Hematopoietic multipotent progenitor cell treated with erythropoietin and hydrocortisone succinate and interleukin-3 and kit ligand, for 6 days (in vitro differentiated cells): Measurements from ENCODE around the gene ADGRG4.
"Not testable (repeated sequence)": the region's sequence is repeated elsewhere in the genome, so short reads cannot be mapped to it uniquely, and the experiment has no call there.

ENCODE experiments used
- DNase-seq: peaks from one replicate; pipeline ENCODE4 v3.0.0-alpha.2; 2015

The ADGRG4 gene, protein sequence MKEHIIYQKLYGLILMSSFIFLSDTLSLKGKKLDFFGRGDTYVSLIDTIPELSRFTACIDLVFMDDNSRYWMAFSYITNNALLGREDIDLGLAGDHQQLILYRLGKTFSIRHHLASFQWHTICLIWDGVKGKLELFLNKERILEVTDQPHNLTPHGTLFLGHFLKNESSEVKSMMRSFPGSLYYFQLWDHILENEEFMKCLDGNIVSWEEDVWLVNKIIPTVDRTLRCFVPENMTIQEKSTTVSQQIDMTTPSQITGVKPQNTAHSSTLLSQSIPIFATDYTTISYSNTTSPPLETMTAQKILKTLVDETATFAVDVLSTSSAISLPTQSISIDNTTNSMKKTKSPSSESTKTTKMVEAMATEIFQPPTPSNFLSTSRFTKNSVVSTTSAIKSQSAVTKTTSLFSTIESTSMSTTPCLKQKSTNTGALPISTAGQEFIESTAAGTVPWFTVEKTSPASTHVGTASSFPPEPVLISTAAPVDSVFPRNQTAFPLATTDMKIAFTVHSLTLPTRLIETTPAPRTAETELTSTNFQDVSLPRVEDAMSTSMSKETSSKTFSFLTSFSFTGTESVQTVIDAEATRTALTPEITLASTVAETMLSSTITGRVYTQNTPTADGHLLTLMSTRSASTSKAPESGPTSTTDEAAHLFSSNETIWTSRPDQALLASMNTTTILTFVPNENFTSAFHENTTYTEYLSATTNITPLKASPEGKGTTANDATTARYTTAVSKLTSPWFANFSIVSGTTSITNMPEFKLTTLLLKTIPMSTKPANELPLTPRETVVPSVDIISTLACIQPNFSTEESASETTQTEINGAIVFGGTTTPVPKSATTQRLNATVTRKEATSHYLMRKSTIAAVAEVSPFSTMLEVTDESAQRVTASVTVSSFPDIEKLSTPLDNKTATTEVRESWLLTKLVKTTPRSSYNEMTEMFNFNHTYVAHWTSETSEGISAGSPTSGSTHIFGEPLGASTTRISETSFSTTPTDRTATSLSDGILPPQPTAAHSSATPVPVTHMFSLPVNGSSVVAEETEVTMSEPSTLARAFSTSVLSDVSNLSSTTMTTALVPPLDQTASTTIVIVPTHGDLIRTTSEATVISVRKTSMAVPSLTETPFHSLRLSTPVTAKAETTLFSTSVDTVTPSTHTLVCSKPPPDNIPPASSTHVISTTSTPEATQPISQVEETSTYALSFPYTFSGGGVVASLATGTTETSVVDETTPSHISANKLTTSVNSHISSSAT (N-terminal part only)

DNA sequence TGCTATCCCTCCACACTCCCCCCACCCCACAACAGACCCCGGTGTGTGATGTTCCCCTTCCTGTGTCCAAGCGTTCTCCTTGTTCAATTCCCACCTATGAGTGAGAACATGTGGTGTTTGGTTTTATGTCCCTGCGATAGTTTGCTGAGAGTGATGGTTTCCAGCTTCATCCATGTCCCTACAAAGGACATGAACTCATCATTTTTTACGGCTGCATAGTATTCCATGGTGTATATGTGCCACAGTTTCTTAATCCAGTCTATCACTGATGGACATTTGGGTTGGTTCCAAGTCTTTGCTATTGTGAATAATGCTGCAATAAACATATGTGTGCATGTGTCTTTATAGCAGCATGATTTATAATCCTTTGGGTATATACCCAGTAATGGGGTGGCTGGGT lies at the start of gene ADGRG4:
ADGRG4 (plus strand) TSS at position 243 of the 400 bp plus-strand sequence. CDS start 7,815 bp downstream, outside the sequence.
- DNase-seq = not testable (repeated sequence)

DNA sequence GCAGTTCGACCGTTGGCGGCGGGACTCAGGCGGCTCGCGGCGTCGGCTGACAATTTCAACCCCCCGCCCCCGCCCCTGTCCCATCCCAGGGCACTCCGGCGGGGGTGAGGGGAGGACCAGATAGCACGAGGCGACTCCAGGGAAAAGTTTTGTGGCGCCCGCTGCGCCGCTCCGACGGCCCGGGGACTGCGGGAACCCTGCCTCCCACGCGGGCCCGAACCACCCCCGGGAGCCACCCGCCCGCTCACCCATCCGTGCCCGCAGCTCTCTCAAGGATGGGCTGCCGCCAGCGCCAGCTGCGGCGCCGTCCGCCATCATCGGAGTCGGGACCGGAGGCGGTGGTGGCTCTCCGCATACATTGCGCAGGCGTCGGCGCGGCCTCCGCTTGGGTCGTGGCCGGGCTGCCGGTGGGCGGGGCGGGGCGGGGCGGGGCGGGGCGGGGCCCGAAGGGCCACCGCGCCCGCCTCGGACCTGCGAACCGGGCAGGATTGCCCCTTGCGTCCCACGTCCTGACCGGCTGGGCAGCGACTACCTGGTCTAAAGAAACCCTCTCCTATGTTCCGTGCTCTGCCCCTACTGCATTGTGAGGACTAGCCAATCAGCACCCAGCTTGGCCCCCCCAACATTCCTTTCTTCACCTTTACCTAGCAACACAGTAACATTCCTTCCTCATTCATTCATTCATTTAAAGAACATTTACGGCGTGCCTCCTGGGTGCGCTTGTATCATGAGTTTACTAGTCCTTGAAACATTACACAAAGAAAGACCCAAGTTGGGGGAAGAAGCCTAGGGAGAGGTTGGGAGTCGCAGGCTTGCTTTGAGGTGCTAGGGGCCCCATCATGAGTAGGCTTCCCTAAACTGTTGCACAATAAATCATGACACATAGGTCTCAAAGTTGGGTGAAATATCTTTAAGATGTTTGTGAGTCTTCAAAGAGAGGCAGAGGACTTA lies 49.4 kb upstream of the ADGRG4 start, which contains the start of gene MAP7D3:
MAP7D3 (minus strand) TSS at position 360 of the 951 bp plus-strand sequence; CDS start at position 318, 42 bp downstream.
- DNase-seq = peak; percentile 74

DNA sequence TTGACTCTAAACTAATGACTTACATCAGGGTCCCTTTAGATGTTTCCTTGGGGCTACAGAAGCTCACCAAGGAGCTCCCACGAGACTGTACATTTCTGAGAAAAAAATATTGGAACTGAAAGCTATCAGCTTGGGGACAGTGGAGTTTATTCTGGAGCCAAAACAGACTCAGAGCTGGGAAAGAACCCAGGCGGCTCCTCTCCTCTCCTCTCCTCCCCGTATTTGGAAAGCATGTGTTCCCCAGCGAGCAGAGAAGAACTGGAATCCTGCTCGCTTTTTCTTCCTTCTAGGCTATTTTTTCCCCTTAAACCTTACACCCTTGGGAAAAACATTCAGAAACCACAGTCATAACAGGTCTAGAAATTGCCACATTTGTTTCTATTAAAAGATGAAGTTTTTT lies 45.2 kb upstream of the ADGRG4 start:
- DNase-seq = no peak

DNA sequence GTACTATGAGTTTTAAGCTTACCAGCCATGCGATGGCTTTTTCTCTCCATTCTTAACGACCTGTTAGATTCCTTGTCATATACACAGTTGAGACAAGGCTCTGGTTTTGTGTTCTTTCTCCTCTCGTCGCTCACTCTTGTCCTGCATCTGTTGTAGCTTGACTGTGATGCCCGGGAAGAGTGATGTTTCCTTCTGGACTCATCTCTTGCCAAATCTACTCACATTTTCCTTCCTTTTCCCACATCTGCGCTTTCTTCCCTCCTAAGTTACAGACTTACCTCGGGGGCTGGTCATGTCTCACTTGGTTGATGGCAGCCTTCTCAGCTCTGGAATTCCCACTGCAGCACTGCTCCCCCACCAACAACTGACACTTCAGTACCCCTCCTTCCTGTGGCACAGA lies 44.7 kb upstream of the ADGRG4 start:
- DNase-seq = no peak

DNA sequence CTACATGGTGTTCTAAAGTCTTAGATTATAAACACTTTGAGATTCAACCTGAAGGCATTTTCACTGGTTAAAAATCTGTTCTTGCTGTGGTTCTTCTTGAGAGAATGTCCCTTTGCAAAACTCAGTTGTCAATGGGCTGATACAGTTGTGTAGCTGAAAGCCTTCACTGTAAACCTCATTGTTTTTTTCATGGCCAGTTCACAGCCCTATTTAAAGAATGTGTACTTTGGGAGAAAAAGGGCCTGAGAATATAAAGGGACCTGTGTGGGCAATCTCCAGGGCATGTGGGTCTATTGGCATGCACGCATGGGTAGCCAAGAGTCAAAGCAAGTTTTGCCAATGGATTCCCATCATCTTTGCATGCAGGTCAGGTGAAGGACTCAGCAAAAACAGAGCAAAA lies 41.8 kb upstream of the ADGRG4 start:
- no peak for DNase-seq

DNA sequence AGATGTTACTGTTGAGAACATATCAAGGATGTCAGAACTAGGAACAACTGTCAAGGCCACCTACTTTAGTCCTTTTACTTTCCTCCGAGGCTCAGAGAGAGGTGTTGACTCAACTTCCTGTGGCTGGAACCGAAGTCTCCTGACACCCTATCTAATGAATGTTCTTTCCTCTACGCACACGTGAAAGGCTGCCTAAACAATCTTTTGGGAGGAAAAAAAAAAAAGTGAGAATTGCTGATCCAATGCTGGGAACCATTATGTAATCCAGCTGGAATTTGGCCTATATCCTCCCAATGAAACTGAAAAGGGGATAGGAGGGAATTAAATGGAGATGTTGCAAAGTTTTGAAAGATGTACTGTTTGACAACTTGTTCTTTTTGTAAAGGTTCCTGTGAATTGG lies 41.2 kb upstream of the ADGRG4 start:
- no peak for DNase-seq

DNA sequence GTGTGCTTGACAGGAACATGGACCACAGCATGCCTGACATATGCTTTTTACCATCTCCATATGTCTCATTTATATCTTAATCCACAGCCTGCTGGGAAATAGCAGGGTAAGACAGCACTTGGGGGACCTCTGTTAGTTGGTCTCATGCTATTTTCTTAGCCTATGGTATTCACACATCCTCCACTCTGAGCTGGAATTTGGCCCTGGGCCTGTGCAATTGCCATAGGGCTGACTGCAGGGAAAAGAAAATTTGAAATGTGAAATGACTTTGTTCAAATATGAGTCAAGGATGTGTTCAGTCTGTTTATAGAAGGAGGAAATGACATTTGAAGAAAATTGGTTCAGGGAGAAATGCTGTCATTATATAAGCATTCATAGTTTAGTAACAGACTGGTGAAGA lies 40.0 kb upstream of the ADGRG4 start:
- no peak for DNase-seq

DNA sequence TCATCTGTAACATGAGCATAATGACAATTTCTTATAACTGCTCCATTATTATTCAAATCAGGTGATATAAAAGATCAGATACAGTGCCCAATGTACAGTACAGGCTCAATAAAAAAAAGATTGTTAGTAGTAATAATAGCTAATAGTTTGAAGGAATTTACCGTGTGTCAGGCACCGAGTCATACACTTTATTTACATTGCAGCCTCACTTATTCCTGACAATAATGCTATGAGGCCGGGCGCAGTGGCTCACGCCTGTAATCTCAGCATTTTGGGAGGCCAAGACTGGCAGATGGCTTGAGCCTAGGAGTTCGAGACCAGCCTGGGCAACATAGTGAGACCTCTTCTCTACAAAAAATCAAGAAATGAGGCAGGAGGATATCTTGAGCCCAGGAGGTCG lies 39.4 kb upstream of the ADGRG4 start:
- no peak for DNase-seq

DNA sequence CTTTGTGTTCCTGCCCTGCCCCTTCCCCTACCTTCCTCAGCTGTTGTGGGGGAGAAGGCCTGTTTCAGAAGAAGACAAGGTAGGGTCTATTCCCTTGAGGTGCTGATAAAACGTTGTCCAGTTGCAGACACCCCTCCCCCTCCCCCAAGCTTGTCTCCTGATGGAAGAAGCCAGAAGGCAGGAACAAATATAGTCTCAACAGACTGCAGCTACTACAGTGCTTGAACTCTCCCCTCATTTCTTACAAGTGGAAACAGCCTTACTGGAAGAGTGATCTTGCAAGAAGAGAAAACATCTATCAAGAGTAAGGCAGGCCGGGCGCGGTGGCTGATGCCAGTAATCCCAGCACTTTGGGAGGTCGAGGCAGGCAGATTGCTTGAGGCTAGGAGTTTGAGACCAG lies 38.5 kb upstream of the ADGRG4 start:
- no peak for DNase-seq

DNA sequence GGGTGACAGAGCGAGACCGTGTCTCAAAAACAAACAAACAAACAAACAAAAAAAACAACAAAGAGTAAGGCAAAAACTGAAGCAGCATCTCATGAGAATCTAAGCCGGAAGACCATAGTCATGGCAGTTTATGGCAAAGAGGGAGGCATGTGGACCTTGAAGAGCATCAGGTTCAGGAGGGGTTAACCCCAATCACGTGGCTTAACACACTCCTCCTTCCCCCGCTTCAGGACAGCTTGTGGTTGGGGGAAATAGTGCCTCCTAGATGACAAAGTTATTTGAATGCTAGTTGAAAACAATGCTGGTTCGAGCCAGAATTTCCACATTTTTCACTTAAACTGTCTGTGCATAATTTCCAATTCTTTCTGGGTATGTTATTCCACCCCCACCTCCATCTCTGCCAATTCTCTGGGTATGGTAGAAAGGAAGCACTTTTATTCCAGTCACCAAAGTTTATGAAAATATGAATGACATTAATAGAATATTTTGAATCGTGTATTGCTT lies 37.9 kb upstream of the ADGRG4 start:
- no peak for DNase-seq

DNA sequence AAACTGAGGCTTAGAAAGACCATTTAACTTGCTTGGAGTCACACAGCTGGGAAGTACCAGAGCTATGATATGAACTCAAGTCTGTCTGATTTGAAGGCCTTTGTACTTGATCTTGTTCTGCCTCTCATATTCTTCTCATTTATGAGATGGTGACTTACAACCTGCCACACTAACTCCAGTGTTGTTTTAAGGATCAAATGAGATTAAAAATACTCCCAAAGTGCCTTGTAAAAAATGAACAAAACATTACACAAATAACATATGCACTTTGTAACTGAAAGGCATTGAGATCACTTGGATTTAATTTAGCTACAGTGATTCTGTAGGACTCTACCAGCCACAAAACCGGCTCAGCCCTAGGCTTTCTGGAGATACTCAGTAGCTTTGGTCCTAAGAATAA lies 33.9 kb upstream of the ADGRG4 start:
- no peak for DNase-seq

DNA sequence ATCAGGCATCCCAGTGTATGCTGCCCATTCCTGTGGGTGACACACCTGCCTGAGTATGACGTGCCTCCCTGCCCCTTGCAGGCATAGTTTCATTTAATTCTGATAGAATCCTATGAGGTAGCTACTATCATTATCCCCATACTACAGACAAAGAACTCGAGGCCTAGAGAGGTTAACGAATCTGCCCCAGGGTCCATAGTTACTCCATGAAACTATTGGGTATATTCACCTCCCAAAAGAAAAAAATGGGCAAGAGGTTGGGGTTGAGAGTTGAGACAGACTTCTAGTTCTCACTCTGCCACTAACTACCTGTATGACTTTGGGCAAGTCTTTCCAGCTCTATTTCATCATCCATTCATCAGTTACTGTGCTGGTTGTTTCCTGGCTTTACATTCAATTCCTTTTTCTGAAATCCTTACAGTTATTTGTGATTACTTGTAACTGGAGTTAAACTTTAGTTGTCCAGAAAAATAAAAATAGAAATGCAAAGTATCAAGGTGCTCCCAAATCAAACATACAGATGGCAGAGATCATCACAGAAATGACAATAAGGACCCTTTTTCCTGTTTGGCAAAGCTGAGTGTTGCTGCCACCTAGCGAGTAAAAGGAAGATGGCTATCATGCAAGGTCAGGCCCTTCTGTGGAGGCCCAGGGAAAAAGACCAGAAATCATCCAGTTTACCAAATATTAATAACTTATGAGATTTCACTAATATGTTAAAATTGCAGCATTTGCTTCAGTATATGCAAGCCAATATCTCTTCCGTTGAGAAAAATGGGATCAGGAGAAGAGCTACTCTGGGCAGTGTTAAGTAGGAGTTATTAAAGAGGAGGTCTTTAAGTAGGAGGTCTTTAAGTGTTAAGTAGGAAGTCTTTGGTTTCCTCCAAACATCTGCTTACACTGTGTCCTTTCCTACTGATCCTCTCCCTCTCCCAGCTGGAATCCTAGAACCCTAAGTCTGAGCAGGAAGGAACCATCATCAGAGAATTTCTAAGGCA lies 32.4 kb upstream of the ADGRG4 start:
- peak; percentile 68 for DNase-seq

DNA sequence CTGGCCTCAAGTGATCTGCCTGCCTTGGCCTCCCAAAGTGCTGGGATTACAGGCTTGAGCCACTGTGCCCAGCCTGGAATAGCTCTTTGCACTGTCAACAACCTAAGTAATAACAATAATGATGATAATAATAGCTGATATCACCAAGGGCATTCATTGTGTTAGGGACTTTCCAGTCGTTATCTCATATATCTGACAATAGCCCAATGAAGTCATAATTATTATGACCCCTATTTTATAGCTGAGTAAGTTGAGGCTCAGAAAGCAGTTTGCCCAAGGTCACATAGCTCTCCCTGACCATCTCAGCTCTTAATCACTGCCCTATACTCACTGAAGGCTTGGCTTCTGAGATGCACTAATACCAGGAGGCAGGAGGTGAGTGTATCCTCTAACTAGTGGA lies 30.8 kb upstream of the ADGRG4 start:
- DNase-seq = no peak

DNA sequence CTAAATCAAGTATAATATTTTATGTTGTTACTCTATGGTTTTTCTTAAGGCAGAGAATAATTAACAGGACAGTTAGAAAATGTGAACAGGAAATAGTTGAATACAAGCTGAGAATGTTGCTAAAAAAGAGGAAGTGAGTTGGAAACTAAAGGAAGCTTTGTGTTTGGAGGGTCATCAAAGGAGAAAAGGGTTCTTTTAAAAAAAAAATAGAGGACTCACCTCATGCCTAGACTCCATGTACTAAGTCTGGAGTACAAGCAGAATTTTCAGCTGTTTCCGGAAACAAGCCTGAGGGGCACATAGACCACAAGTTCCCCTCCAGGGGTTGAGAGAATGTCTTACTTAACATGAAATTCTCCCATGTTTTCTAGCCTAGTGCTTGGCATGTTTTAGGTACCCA lies 29.5 kb upstream of the ADGRG4 start:
- DNase-seq = peak; percentile 20

DNA sequence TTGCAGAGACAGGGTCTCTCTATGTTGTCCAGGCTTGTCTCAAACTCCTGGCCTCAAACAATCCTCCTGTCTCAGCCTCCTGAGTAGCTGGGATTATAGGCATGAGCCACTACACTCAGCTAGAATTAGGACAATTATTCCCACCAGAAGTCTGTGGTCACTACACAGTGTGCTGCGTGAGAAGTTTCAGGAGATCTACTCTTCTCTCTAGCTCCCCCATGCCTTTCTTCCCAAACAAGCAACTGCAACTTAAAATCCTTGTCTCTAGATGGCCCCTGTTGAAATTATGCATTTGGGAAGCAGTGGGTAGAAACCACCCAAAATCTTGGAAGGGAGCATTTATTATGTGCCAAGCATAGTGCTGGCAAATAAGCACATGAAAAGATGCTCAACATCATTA lies 28.4 kb upstream of the ADGRG4 start:
- DNase-seq = no peak

DNA sequence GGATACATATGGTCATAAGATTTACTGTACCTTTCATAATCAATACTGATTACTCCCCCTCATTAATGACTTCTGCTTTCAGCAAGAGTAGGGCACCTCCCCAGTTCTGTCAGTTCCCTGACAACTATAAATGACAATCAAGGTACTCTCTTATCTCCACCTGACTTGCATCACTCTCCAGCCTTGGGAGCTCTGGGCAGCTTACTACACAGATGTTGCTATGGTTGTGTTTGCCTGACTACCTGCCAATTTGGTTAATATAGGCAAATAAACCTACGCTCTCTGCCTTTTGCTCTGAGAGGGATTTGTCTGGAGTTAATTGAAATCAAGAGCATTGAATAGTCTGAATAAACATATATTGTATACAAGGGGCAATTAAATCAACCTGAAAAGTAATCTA lies 26.8 kb upstream of the ADGRG4 start:
- DNase-seq = no peak

DNA sequence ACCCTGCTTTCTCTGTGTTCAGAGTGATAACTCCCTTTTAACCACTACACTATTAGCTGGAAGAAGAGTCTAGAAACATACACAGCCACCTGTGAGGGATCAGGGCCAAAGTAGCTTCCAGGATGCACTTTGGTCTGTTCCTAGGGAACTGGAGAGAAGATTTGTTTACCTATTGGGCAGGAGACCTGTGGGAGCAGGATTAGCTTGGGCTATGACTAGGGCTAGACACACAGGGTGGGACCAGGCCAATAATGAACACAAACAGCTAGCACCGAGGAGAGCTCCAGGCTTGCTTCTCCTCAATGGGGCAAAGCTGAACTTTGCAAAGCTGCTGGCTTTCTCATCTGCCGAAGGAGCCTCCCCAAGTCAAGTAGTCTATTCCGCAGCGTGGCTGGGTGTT lies 25.2 kb upstream of the ADGRG4 start:
- DNase-seq = no peak

DNA sequence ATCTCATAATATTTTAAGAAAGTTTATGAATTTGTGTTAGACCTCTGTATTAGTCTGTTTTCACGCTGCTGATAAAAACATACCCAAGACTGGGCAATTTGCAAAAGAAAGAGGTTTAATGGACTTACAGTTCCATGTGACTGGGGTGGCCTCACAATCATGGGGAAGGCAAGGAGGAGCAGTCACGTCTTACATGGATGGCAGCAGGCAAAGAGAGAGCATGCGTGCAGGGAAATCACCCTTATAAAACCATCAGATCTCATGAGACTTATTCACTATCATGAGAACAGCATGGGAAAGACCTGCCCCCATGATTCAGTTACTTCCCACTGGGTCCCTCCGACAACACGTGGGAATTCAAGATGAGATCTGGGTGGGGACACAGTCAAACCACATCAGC lies 14.4 kb upstream of the ADGRG4 start:
- not testable (repeated sequence) for DNase-seq

DNA sequence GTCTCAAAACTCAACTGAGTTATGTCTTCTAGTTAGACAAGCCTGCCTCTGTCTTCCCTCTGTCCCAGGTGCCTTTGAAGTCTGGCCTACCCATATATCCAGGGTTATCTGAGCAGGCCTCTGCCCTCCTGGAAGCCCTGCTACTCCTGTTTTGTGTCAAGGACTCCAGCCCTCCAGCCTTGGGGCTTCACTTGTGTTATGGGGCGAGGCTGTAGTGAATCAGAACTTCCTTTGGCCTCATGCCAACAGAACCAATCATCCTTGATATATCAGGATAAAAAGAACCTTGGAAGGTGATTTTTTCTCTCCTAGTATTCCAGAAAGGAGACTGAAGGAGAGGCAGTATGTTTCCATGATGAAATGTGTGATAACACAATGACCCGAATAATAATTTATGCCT lies 8.9 kb upstream of the ADGRG4 start:
- no peak for DNase-seq

DNA sequence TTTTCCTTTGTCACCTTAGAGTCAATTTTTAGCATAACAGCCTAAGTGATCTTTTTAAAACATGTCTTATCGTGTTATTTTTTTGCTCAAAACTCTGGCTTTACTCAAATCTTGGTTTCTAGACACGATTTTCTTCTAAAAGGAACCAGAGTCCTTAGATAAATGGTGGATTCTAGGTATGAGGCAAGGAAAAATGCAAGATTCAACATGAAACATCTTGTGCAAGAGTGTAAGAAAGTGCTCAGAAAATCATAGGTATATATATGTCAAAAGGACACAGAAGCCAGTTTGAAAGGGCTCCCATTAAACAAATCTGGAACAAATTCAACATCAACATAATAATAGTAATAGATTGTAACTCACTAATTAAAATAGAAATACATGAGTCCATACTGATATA lies 8.1 kb upstream of the ADGRG4 start:
- DNase-seq = no peak
